ENCODE measurements around the gene SOX18. TPM values are rescaled to one million over a fixed set of nuclear protein-coding genes. Genes with fewer than 3 reads are reported as not detected.
A peak's percentile ranks its signal among the peaks of the same experiment; 100 is the strongest.

Gene SOX18
- total and polyA plus RNA-seq, 2 of the 13 experiments (the other 11 are each of a cell fraction or from before 2014, with no cell fraction given) = 1.6 to 1.9 TPM

GRCh38 chr20:64064145-64064698 lies 14.8 kb upstream of the SOX18 start (continued):
- TF ChIP-seq GMEB2 (CRISPR knock-in tag; IDR thresholded peaks at IDR 0.05; ENCODE audit: low read depth) (no peak), HNRNPK (IDR thresholded peaks at IDR 0.05; ENCODE audit: low read depth, low read length, poor library complexity, severe bottlenecking) (no peak), CEBPB (IDR thresholded peaks at IDR 0.05; ENCODE audit: borderline replicate concordance, low read depth, low read length) (no peak), ZNF256 (CRISPR knock-in tag; conservative IDR thresholded peaks at IDR 0.05) (no peak), HOXA9 (CRISPR knock-in tag; IDR thresholded peaks at IDR 0.05; ENCODE audit: borderline replicate concordance) (no peak), GABPB1 (CRISPR knock-in tag; IDR thresholded peaks at IDR 0.05) (no peak), JUNB (CRISPR knock-in tag; IDR thresholded peaks at IDR 0.05; ENCODE audit: borderline replicate concordance) (no peak), SNAI1 (CRISPR knock-in tag; IDR thresholded peaks at IDR 0.05; ENCODE audit: borderline replicate concordance) (no peak), FOSL1 (CRISPR knock-in tag; IDR thresholded peaks at IDR 0.05; ENCODE audit: borderline replicate concordance) (no peak), IKZF5 (CRISPR knock-in tag; IDR thresholded peaks at IDR 0.05) (peak; percentile 16; the same call in 1 of the 2 replicates), ZNF816 (CRISPR knock-in tag; IDR thresholded peaks at IDR 0.05; ENCODE audit: borderline replicate concordance) (0 out of 2 replicates have a peak, but pooled peaks have one; percentile 57), ZBTB3 (CRISPR knock-in tag; IDR thresholded peaks at IDR 0.05; ENCODE audit: borderline replicate concordance, low read depth) (no peak), ZNF609 (CRISPR knock-in tag; IDR thresholded peaks at IDR 0.05; ENCODE audit: borderline replicate concordance) (peak; percentile 46; the same call in 1 of the 2 replicates), ZNF264 (CRISPR knock-in tag; IDR thresholded peaks at IDR 0.05) (peak; percentile 47; the same call in 1 of the 2 replicates), ZNF281 (CRISPR knock-in tag; IDR thresholded peaks at IDR 0.05; ENCODE audit: borderline replicate concordance) (no peak), TRIM22 (IDR thresholded peaks at IDR 0.05) (no peak), FOXO1 (CRISPR knock-in tag; IDR thresholded peaks at IDR 0.05) (no peak)

Measured in HepG2 (cell line).